Activated CD4-positive, alpha-beta T cell treated with anti-CD3 and anti-CD28 coated beads, Interleukin-2, amount 10 ng/mL, durations not matched to agents 24 days and 14 days (primary cell): ENCODE data around the gene ERVH48-1. TPM values are rescaled to one million over a fixed set of nuclear protein-coding genes. Genes with fewer than 3 reads are reported as not detected.

Experiments used
- total RNA-seq: library from RNA; stranded (reverse); gene quantifications from 2 replicates; pipeline ENCODE4 v1.2.3, GENCODE V29; 2022

ERVH48-1 gene
- total RNA-seq, 1 donor from 2014 or later = 0.44 TPM

Other genes starting within 250 kb of the ERVH48-1 start
- 73.5 and 75.1 TPM in 2 replicates for gene WDR4, start 46.1 kb downstream of the ERVH48-1 start, total RNA-seq
- gene NDUFV3, start 32.3 kb downstream of the ERVH48-1 start, total RNA-seq = 41.2 and 41.7 TPM in 2 replicates
- 23.1 and 26.2 TPM in 2 replicates for gene PKNOX1, start 48.9 kb upstream of the ERVH48-1 start, total RNA-seq
- 45.6 and 51.5 TPM in 2 replicates for gene CBS, start 150.2 kb upstream of the ERVH48-1 start, total RNA-seq
- 7.2 and 8.7 TPM in 2 replicates for gene U2AF1, start 181.9 kb upstream of the ERVH48-1 start, total RNA-seq
- gene CRYAA, start 243.4 kb upstream of the ERVH48-1 start, total RNA-seq = not detected in 2 replicates